SK-N-SH (cell line): ENCODE data around the gene TMEM240. TPM values are rescaled to one million over a fixed set of nuclear protein-coding genes. Genes with fewer than 3 reads are reported as not detected.

Source experiments
- CTCF ChIA-PET: fragments of 300-600, 350-600 bp; formaldehyde crosslinking; extraction: SDS; loops from one replicate; lab custom pipeline; 2021; lab: Yijun Ruan, JAX
- POLR2A ChIA-PET: fragments of 350-600 bp; sonication (Branson Sonifier 250); formaldehyde crosslinking; extraction: SDS; loops from one replicate; lab custom pipeline; 2020; ENCODE audit warnings: antibody characterized with exemption, inconsistent platforms; lab: Yijun Ruan, JAX
- DNase-seq: peaks from one replicate; pipeline ENCODE4 v3.0.0; 2012
- H2AFZ ChIP-seq: fragments of 200-600 bp; sonication (generic); 2 replicates; pipeline ENCODE4 v1.8.1; 2016; ENCODE audit warnings: antibody characterized with exemption, mild to moderate bottlenecking, low read depth
- H3F3A ChIP-seq: fragments of 200-600 bp; sonication (generic); replicated peaks from 2 replicates; pipeline ENCODE3; 2016; ENCODE audit warnings: antibody characterized with exemption, mild to moderate bottlenecking; ENCODE audit not compliant: insufficient read depth
- H3K27ac ChIP-seq, 2 experiments: fragments of 200-500 bp in 1 of 2; fragments of 200-600 bp in 1 of 2; sonication (Bioruptor generic) in 1 of 2; sonication (generic), shearing (Covaris generic) in 1 of 2; 2 replicates each; pipeline versions ENCODE4 v1.5.1 to v1.6.1; 2014 to 2016; ENCODE audit warnings: low read depth in 2 of 2, inconsistent platforms in 1 of 2, low read length in 1 of 2, mild to moderate bottlenecking in 1 of 2, mixed read lengths in 1 of 2
- H3K27me3 ChIP-seq: fragments of 200-600 bp; sonication (generic), shearing (Covaris generic); 2 replicates; pipeline ENCODE4 v1.6.1; 2016; ENCODE audit warnings: mixed run types; ENCODE audit not compliant: insufficient read depth
- H3K36me3 ChIP-seq, 2 experiments: fragments of 200-500 bp in 1 of 2; fragments of 200-600 bp in 1 of 2; sonication (Bioruptor generic) in 1 of 2; sonication (generic) in 1 of 2; replicated peaks in 1 of 2; 2 replicates each; pipeline versions ENCODE3 to v1.5.1; 2014 to 2016; ENCODE audit warnings: low read length in 1 of 2, mild to moderate bottlenecking in 1 of 2; ENCODE audit not compliant: insufficient read depth in 2 of 2, control insufficient read depth in 1 of 2
- H3K4me1 ChIP-seq, 2 experiments: fragments of 200-500 bp in 1 of 2; fragments of 200-600 bp in 1 of 2; sonication (Bioruptor generic) in 1 of 2; sonication (generic), shearing (Covaris generic) in 1 of 2; 2 replicates each; pipeline versions ENCODE4 v1.5.1 to v1.6.1; 2014 to 2016; ENCODE audit warnings: low read depth in 1 of 2, low read length in 1 of 2, mixed run types in 1 of 2; ENCODE audit not compliant: insufficient read depth in 2 of 2, control insufficient read depth in 1 of 2
- H3K4me2 ChIP-seq: fragments of 200-600 bp; sonication (generic), shearing (Covaris generic); 2 replicates; pipeline ENCODE4 v1.6.1; 2017; ENCODE audit warnings: mixed run types
- H3K4me3 ChIP-seq, 2 experiments: fragments of 200-500 bp in 1 of 2; fragments of 200-600 bp in 1 of 2; sonication (Bioruptor generic) in 1 of 2; sonication (generic), shearing (Covaris generic) in 1 of 2; 2 replicates each; pipeline versions ENCODE4 v1.5.1 to v1.8.1; 2014 to 2016; ENCODE audit warnings: low read depth in 2 of 2, inconsistent platforms in 1 of 2, low read length in 1 of 2, mild to moderate bottlenecking in 1 of 2, mixed read lengths in 1 of 2, moderate library complexity in 1 of 2
- H3K79me2 ChIP-seq: fragments of 200-600 bp; sonication (generic); 2 replicates; pipeline ENCODE4 v1.8.1; 2017; ENCODE audit warnings: mild to moderate bottlenecking; ENCODE audit not compliant: insufficient read depth
- H3K9ac ChIP-seq: fragments of 200-600 bp; sonication (generic); 2 replicates; pipeline ENCODE4 v1.6.1; 2017; ENCODE audit warnings: mixed run types
- H3K9me2 ChIP-seq: fragments of 200-600 bp; sonication (generic); 2 replicates; pipeline ENCODE4 v1.6.1; 2017; ENCODE audit warnings: mixed run types
- H3K9me3 ChIP-seq: fragments of 200-600 bp; sonication (generic); 2 replicates; pipeline ENCODE4 v1.6.1; 2017; ENCODE audit warnings: mixed run types, mild to moderate bottlenecking, moderate library complexity
- H4K20me1 ChIP-seq: fragments of 200-600 bp; sonication (generic); 2 replicates; pipeline ENCODE4 v1.6.1; 2017; ENCODE audit warnings: mild to moderate bottlenecking, mixed run types; ENCODE audit not compliant: insufficient read depth
- CHD2 ChIP-seq: fragments of 150-350 bp; IDR thresholded peaks from 2 replicates; pipeline ENCODE4 v1.6.1; 2018; ENCODE audit warnings: low read length; ENCODE audit not compliant: partially characterized antibody
- EZH2phosphoT487 ChIP-seq: fragments of 200-600 bp; sonication (generic); IDR thresholded peaks from 2 replicates; pipeline ENCODE4 v1.6.1; 2017; ENCODE audit warnings: low read depth, mixed run types, mild to moderate bottlenecking, antibody characterized with exemption, moderate library complexity, borderline replicate concordance
- FOXM1 ChIP-seq: IDR thresholded peaks from 2 replicates; pipeline ENCODE4 v1.4.0; 2012; ENCODE audit warnings: low read depth, mild to moderate bottlenecking
- GABPA ChIP-seq: IDR thresholded peaks from 2 replicates; pipeline ENCODE4 v1.4.0; 2012; ENCODE audit warnings: low read depth, mild to moderate bottlenecking
- JUND ChIP-seq: IDR thresholded peaks from 2 replicates; pipeline ENCODE4 v1.4.0; 2012
- MAX ChIP-seq: IDR thresholded peaks from 2 replicates; pipeline ENCODE4 v1.4.0; 2012; ENCODE audit warnings: low read depth
- MXI1 ChIP-seq: IDR thresholded peaks from 2 replicates; pipeline ENCODE4 v1.6.1; 2012; ENCODE audit warnings: mild to moderate bottlenecking, low read depth, low read length, improper control_type of control experiment
- NFIC ChIP-seq: IDR thresholded peaks from 2 replicates; pipeline ENCODE4 v1.4.0; 2012; ENCODE audit warnings: borderline replicate concordance
- NRF1 ChIP-seq: IDR thresholded peaks from 2 replicates; pipeline ENCODE4 v1.6.1; 2012; ENCODE audit warnings: low read depth, mild to moderate bottlenecking, low read length
- POLR2AphosphoS5 ChIP-seq: IDR thresholded peaks from 2 replicates; pipeline ENCODE4 v1.6.1; 2012; ENCODE audit warnings: low read depth, low read length
- RFX5 ChIP-seq: IDR thresholded peaks from 2 replicates; pipeline ENCODE4 v1.6.1; 2012; ENCODE audit warnings: mild to moderate bottlenecking, improper control_type of control experiment, low read length
- SIN3A ChIP-seq: IDR thresholded peaks from 2 replicates; pipeline ENCODE4 v1.6.1; 2012; ENCODE audit warnings: low read depth, mild to moderate bottlenecking, low read length, moderate library complexity, borderline replicate concordance
- SMC3 ChIP-seq: IDR thresholded peaks from 2 replicates; pipeline ENCODE4 v1.6.1; 2012; ENCODE audit warnings: low read depth, low read length, improper control_type of control experiment
- TCF12 ChIP-seq: IDR thresholded peaks from 2 replicates; pipeline ENCODE4 v1.4.0; 2012
- USF1 ChIP-seq: IDR thresholded peaks from 2 replicates; pipeline ENCODE4 v1.4.0; 2012; ENCODE audit warnings: low read depth, borderline replicate concordance
- WGBS: methylation state at CpG from one replicate; pipeline ENCODE4 v1.1.6; 2017; ENCODE audit warnings: low lambda C conversion rate; 5-methylcytosine and 5-hydroxymethylcytosine counted together
- polyA plus RNA-seq, 3 experiments: library from polyadenylated mRNA; depleted of rRNA; stranded (reverse); fragments of >200 nt; gene quantifications; 2 replicates each; pipeline ENCODE4 v1.2.3, GENCODE V29; 2012
- TF ChIP-seq, protein P1 (sequence below): IDR thresholded peaks from 2 replicates; pipeline ENCODE4 v1.6.1; 2012; ENCODE audit warnings: mild to moderate bottlenecking, low read depth, low read length, moderate library complexity
- TF ChIP-seq, protein P2 (sequence below): IDR thresholded peaks from 2 replicates; pipeline ENCODE4 v1.4.0; 2012; ENCODE audit warnings: low read depth, borderline replicate concordance
- TF ChIP-seq, protein P3 (sequence below): fragments of 150-350 bp; IDR thresholded peaks from 2 replicates; pipeline ENCODE4 v1.6.1; 2017; ENCODE audit warnings: antibody characterized with exemption, low read length, low read depth, borderline replicate concordance

TMEM240 gene
- polyA plus RNA-seq, 1 of the 3 experiments (the other 2 are of a cell fraction): 6.5 TPM

- Histone ChIP-seq H3K79me2 (peaks cover 61% of the 10 kb centered on the region), H3K27ac (no peak overlapping the region), H3K27me3 (no peaks in the 10 kb centered on the region), H3K4me2 (no peak overlapping the region), H3K9me2 (no peaks in the 10 kb centered on the region), H2AFZ (no peak overlapping the region), H3F3A (peaks cover 3% of the 10 kb centered on the region), H3K36me3 (peaks cover 0 to 9% of the 10 kb centered on the region in 2 experiments), H3K4me1 (peaks cover 0 to 5% of the 10 kb centered on the region in 2 experiments; a peak in 1 of 4 replicates), H3K9me3 (no peaks in the 10 kb centered on the region)
- no peak for DNase-seq
- POLR2A ChIA-PET: no interaction called here
- no peak for TF ChIP-seq FOXM1
- TF ChIP-seq POLR2AphosphoS5: no peak
- no peak for TF ChIP-seq SMC3
- TF ChIP-seq, protein P1, sequence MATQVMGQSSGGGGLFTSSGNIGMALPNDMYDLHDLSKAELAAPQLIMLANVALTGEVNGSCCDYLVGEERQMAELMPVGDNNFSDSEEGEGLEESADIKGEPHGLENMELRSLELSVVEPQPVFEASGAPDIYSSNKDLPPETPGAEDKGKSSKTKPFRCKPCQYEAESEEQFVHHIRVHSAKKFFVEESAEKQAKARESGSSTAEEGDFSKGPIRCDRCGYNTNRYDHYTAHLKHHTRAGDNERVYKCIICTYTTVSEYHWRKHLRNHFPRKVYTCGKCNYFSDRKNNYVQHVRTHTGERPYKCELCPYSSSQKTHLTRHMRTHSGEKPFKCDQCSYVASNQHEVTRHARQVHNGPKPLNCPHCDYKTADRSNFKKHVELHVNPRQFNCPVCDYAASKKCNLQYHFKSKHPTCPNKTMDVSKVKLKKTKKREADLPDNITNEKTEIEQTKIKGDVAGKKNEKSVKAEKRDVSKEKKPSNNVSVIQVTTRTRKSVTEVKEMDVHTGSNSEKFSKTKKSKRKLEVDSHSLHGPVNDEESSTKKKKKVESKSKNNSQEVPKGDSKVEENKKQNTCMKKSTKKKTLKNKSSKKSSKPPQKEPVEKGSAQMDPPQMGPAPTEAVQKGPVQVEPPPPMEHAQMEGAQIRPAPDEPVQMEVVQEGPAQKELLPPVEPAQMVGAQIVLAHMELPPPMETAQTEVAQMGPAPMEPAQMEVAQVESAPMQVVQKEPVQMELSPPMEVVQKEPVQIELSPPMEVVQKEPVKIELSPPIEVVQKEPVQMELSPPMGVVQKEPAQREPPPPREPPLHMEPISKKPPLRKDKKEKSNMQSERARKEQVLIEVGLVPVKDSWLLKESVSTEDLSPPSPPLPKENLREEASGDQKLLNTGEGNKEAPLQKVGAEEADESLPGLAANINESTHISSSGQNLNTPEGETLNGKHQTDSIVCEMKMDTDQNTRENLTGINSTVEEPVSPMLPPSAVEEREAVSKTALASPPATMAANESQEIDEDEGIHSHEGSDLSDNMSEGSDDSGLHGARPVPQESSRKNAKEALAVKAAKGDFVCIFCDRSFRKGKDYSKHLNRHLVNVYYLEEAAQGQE: no peak
- no peak for TF ChIP-seq JUND
- no peak for TF ChIP-seq NFIC
- TF ChIP-seq, protein P2, sequence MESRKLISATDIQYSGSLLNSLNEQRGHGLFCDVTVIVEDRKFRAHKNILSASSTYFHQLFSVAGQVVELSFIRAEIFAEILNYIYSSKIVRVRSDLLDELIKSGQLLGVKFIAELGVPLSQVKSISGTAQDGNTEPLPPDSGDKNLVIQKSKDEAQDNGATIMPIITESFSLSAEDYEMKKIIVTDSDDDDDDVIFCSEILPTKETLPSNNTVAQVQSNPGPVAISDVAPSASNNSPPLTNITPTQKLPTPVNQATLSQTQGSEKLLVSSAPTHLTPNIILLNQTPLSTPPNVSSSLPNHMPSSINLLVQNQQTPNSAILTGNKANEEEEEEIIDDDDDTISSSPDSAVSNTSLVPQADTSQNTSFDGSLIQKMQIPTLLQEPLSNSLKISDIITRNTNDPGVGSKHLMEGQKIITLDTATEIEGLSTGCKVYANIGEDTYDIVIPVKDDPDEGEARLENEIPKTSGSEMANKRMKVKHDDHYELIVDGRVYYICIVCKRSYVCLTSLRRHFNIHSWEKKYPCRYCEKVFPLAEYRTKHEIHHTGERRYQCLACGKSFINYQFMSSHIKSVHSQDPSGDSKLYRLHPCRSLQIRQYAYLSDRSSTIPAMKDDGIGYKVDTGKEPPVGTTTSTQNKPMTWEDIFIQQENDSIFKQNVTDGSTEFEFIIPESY: no peak
- no peak for TF ChIP-seq TCF12
- no peak for TF ChIP-seq MXI1
- no peak for TF ChIP-seq MAX
- no peak for TF ChIP-seq CHD2
- TF ChIP-seq, all 33 proteins: peak for 0
- H3K9ac ChIP-seq: no peak overlapping the region
- CTCF ChIA-PET: interaction anchor here (1.4 kb wide), 1 partner anchor 14 kb away, joined by 4 read pairs; no protein-coding TSS in a partner anchor
- no peak overlapping the region for H3K4me3 ChIP-seq
- peaks cover 11% of the 10 kb centered on the region; the same call in 1 of the 2 replicates for H4K20me1 ChIP-seq
- 96% methylated on average over 34 of the region's 35 CpGs for WGBS
Measured at GRCh38 chr1:1553821-1554494, 13.5 kb upstream of the TMEM240 start.

DNA sequence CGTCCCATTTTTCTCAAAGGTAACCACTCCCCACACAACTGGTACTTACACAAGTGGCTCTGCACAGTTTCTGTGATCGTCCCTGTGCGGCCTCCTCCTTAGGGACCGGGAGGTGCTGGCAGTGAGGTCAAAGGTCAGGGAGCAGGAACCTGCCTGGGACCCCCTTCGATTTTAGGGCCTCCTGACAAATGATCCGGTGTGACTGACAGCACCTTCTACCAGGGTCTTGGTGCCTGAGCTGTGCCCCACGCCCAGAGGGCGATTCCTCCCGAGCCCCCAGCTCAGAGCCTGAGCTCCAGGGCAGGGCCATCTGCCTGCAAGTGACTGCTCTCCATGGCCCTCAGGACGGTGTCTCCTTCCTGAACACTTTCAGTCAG lies 11.8 kb upstream of the TMEM240 start:
- peaks cover 11% of the 10 kb centered on the region; the same call in 1 of the 2 replicates for H4K20me1 ChIP-seq
- TF ChIP-seq RFX5 (no peak), SIN3A (no peak), TCF12 (no peak), NRF1 (no peak), GABPA (no peak), USF1 (no peak), EZH2phosphoT487 (no peak)
- TF ChIP-seq, protein P3, sequence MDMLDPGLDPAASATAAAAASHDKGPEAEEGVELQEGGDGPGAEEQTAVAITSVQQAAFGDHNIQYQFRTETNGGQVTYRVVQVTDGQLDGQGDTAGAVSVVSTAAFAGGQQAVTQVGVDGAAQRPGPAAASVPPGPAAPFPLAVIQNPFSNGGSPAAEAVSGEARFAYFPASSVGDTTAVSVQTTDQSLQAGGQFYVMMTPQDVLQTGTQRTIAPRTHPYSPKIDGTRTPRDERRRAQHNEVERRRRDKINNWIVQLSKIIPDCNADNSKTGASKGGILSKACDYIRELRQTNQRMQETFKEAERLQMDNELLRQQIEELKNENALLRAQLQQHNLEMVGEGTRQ: no peak

More for the DNA sequence above, 11.8 kb upstream of the TMEM240 start:
- H3K4me2 ChIP-seq: no peak overlapping the region
- no peaks in the 10 kb centered on the region for H3K27me3 ChIP-seq
- no peak overlapping the region for H2AFZ ChIP-seq
- no peaks in the 10 kb centered on the region for H3K9me2 ChIP-seq
- ChIA-PET CTCF (no interaction called here), POLR2A (no interaction called here)
- no peak overlapping the region for H3K9ac ChIP-seq
- no peak overlapping the region for H3K4me3 ChIP-seq
- H3K4me1 ChIP-seq: peaks cover 0 to 5% of the 10 kb centered on the region in 2 experiments; a peak in 1 of 4 replicates
- peaks cover 66% of the 10 kb centered on the region for H3K79me2 ChIP-seq
- H3K9me3 ChIP-seq: no peaks in the 10 kb centered on the region
- H3K27ac ChIP-seq: no peak overlapping the region
- WGBS: 80% methylated on average over 6 of the region's 10 CpGs
- H3K36me3 ChIP-seq: peaks cover 0 to 9% of the 10 kb centered on the region in 2 experiments
- DNase-seq: no peak
- H3F3A ChIP-seq: no peaks in the 10 kb centered on the region
